GM10266 (cell line): Measurements from ENCODE around the gene BLVRA.

ENCODE experiments used
- DNase-seq: peaks from one replicate; pipeline ENCODE4 v3.0.0; 2012; ENCODE audit errors: extremely low spot score
- TF ChIP-seq, protein P1 (sequence below): IDR thresholded peaks from 2 replicates; pipeline ENCODE4 v1.5.1; 2012; ENCODE audit warnings: mild to moderate bottlenecking, low read depth; ENCODE audit not compliant: control insufficient read depth, insufficient read depth; ENCODE audit errors: missing control alignments

The BLVRA gene

DNA sequence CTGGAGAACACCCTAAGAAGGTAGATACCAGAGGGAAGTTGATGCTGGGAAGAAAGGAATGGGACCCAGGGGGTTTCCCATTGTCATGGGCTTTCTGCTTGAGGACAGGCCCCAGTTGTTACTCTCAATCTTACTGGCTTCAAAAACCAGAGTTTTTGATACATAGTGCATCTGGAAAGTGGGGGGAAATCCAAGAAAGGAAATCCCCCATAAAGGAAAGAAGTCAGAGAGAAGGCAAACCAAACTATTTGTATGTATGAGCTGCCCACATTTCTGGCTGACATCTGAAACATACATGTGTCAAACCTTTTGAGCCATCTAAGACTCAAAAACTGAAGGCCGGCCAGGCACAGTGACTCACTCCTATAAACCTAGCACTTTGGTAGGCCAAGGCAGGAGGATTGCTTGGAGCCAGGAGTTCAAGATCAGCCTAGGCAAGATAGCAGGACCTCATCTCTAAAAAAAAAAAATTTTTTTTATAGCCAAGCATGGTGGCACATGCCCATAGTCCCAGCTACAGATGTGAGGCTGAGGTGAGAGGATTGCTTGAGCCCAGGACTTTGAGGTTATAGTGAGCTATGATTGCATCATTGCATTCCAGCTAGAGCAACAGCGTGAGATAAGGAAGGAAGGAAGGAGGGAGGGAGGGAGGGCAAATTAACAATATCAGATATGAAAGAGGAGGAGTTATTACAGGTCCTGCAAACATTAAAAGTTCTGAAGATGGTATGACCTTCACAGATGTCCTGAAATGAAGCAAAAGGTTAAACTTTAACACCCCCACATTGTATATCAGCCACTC lies 22.5 kb upstream of the BLVRA start:
- TF ChIP-seq, protein P1, sequence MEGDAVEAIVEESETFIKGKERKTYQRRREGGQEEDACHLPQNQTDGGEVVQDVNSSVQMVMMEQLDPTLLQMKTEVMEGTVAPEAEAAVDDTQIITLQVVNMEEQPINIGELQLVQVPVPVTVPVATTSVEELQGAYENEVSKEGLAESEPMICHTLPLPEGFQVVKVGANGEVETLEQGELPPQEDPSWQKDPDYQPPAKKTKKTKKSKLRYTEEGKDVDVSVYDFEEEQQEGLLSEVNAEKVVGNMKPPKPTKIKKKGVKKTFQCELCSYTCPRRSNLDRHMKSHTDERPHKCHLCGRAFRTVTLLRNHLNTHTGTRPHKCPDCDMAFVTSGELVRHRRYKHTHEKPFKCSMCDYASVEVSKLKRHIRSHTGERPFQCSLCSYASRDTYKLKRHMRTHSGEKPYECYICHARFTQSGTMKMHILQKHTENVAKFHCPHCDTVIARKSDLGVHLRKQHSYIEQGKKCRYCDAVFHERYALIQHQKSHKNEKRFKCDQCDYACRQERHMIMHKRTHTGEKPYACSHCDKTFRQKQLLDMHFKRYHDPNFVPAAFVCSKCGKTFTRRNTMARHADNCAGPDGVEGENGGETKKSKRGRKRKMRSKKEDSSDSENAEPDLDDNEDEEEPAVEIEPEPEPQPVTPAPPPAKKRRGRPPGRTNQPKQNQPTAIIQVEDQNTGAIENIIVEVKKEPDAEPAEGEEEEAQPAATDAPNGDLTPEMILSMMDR: no peak
- peak; percentile 60 for DNase-seq

DNA sequence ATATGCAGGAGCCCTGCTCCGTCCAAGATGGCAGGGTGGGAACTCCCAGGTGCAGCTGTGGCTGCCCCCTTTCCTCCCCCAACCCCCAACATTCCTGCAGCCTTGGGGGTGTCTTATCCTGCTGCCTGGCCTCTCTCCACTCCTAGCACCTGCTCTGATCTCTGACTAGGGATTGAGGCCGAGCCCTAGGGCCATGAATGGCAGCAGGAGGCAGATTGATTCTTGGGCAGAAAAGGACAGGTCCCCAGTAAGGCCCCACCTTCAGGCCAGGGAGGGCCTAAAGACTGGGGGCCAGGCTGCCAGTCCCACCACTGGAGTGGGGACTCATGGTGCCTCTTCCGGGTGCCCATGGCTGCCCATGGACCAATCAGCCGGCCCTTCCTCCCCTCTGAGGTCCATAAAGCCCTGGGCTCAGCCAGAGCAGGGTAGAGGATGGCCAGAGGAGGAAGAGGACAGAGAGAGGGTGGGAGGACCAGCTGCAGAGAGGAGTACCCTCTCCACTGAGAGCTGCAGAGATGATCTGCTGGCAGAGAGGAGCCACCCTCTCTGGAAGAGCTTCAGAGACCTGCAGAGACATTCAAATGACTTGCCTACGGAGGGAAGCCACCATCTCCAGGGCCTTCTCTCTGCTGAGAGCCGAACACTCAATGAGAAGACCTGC lies 20.9 kb upstream of the BLVRA start:
- TF ChIP-seq, protein P1: no peak
- no peak for DNase-seq

DNA sequence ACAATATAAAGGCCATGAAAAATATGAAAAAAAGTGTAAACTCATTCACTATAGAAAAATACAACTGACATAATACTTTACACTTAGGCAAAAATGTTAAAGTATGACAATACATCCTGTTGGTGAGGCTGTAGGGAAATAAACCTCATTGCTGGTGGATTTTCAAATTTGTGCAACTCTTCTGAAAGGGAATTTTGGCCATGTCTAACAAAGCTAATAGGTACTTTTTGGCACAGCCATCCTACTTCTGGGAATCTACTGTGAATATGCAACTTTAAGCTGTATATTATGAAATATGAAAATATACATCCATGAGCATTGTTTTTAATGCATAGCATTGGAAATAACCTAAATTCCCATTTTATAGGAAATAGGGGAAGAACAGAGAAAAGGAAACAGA lies 15.8 kb upstream of the BLVRA start:
- TF ChIP-seq, protein P1: no peak
- DNase-seq: no peak

DNA sequence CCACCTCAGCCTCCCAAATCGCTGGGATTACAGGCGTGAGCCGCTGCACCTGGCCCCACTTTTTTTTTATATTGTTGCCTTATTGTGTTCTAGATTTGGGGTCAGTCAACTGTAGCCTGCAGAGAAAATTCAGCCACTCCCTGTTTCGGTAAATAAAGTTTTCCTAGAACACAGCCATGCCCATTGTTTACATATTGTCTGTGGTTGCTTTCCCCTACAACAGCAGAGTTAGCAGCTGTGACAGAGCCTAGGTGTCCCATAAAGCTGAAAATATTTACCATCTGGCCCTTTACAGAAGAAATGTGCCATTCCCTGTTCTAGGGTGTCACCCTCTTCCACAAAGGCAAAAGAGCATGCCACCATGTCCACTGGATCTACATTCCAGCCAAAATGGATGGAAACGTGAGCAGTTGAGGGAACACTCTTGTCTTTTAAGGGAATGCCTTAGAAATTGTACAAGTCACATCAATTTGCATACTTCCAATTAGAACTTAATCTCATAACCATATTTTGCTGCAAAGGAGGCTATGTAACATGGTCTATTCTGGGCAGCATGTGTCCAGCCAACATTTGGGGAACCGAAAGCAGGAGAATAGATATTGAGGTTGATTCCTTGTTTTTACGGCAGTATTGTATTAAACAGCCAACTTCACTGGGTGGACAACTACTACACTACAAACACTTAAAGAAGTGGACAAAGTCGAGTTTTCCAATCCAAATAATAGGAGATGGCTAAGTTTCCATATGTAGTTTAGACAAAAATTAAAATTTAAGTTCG lies 11.0 kb upstream of the BLVRA start:
- DNase-seq: no peak
- TF ChIP-seq, protein P1: no peak

DNA sequence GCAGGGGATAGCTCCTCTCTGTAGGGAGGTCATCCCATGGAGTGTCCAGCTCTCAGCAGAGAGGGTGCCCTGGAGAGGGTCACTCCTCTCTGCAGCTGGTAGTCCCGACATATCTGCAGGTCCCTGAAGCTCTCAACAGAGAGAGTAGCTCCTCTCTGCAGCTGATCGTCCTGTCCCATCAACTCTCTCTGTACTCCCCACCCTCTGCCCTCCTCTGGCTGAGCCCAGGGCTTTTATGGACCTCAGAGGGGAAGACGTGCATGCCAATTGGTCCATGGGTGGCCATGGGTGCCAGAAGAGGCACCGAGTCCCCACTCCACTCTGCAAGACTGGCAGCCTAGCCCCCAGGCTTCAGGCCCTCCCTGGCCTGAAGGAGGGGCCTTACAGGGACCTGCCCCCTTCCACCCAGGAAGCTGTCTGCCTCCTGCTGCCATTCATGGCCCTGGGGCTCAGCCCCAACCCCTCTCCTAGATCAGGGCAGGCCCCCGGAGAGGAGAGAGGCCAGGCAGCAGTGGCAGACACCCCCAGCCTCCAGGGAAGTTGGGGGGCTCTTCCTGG lies 9.0 kb upstream of the BLVRA start:
- DNase-seq: no peak
- TF ChIP-seq, protein P1: no peak

DNA sequence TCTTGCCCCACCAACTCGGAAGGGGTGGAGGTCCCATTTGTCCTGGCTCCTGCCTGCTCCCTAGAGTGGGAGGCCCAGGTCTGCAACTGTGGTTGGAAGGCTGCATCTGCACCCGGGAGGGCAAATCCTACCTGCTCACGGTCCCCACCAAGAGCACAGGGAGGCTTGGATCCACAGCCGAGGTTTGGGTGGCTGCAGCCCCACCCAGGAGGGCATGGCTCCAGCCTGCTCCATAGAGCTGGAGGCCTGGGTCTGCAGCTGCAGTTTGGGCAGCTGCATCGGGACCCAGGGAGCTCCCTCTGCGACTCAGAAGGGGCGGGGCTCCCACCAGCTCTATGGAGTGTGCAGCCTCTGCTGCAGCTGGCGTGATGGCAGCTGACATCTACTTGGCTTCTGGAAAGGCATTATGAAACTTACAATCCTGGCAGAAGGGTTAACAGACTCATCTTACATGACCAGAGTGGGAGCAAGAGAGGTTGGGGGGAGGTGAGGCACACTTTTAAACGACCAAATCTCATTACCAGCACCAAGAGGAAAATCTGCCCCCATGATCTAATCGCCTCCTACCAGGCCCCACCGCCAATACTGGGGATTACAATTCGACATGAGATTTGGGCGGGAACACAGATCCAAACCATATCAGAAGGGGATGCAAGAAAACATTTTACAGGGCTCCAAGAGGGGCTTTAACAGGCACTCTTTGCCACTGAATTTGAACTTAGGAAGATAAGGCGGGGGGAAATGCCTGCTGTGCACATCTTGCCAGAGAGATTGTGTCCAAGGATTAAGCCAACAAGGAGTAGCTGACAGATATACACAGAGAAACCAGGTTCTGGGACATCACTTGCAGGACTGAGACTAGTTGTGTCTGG lies 8.2 kb upstream of the BLVRA start:
- no peak for DNase-seq
- TF ChIP-seq, protein P1: no peak
